SK-N-MC (cell line): Measurements from ENCODE around the gene ADGRA1.

Experiments used
- EZH2 ChIP-seq: fragments of 200-600 bp; sonication (generic); IDR thresholded peaks from one replicate; pipeline ENCODE4 v1.6.1; 2017; ENCODE audit warnings: antibody characterized with exemption
- POLR2AphosphoS5 ChIP-seq: IDR thresholded peaks from 2 replicates; pipeline ENCODE4 v1.6.1; 2012; ENCODE audit warnings: mild to moderate bottlenecking, low read depth, low read length, borderline replicate concordance

DNA sequence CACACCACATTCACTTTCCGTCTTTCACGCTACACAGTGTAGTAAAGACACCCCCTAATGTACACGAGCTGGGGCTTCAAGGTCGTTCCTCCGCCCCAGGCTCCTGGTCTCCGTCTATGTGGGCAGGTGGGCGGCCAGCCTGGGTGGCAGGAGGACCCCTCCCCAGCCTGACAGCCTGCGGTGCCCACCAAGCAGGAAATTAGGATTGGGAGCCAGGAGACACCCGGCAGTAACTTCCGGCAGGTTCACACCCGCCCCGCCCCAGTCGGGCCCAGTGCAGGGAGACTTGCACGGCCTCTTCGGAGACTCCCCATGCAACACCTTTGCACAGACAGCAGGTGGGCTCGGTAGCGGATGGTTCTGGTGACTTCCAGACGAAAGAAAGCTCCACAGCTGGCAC, 27.7 kb upstream of the ADGRA1 start:
- TF ChIP-seq EZH2 (no peak), POLR2AphosphoS5 (no peak)
